GM12874 (cell line): Measurements from ENCODE around the gene GNG12.

Experiments used
- CTCF ChIP-seq: IDR thresholded peaks from 2 replicates; pipeline ENCODE4 v1.5.1; 2011; ENCODE audit warnings: low read depth, mild to moderate bottlenecking, control low read depth, low read length, moderate library complexity; ENCODE audit not compliant: insufficient read depth

The GNG12 gene

GRCh38 chr1:67685067-67685557 lies 148.2 kb downstream of the GNG12 start, which contains the start of gene GADD45A:
GADD45A (plus strand) TSS chr1:67685201; CDS start chr1:67685495, 294 bp downstream.
- TF ChIP-seq CTCF: no peak

- TF ChIP-seq CTCF: no peak
Observed at GRCh38 chr1:67684526-67685066, 148.7 kb downstream of the GNG12 start.

GRCh38 chr1:67683766-67684525 lies 149.3 kb downstream of the GNG12 start:
- no peak for TF ChIP-seq CTCF

DNA sequence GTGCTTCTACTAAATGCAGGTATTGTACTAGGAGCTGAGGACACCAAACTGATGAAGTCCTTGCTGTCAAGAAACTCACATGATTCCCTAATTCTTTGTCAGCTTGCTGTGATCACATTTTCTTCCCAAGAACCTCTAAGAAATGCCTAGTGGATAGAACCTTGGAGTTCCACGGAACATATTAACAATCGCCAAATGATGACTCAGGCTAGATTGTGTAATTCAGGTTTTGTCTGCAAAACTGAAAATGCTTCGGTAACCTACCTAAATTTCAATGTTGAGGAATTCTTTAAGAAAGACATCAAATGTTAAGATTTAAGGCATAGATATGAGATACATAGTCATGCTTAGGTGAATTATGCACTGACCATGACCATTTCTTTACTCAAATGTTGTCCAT lies 150.0 kb downstream of the GNG12 start:
- no peak for TF ChIP-seq CTCF

GRCh38 chr1:67682659-67683197 lies 150.5 kb downstream of the GNG12 start:
- no peak for TF ChIP-seq CTCF

GRCh38 chr1:67680486-67680885 lies 152.8 kb downstream of the GNG12 start:
- no peak for TF ChIP-seq CTCF

DNA sequence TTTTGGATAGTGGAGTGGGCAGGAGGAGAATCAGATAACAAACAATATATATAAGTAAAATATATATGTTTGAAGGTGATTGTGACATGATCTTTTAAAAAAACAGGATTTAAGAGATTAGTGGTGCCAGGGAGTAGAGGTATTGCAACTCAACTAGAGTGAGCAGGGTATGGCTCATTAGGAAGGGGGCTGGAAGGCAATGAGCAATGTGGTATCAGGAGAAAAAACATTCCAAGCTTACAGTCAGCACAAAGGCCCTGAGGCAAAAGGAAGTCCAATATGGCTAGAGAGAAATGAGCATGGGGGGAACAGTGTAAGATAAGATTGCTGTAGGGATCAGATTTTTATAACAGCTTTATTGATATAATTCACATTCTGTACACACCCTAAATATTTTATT lies 153.6 kb downstream of the GNG12 start:
- TF ChIP-seq CTCF: no peak
